ENCODE results near the gene CCDC182.

CCDC182 gene

GRCh38 chr17:57755480-57756070 lies 10.5 kb upstream of the CCDC182 start:
- DNase-seq, result no peak

- no peak for DNase-seq
Observed at GRCh38 chr17:57752031-57752905, 7.2 kb upstream of the CCDC182 start.

GRCh38 chr17:57751348-57751971 lies 6.4 kb upstream of the CCDC182 start:
- DNase-seq, result no peak

GRCh38 chr17:57750895-57751294 lies 5.8 kb upstream of the CCDC182 start:
- DNase-seq, result no peak

- DNase-seq, result no peak
Observed at GRCh38 chr17:57750109-57750871, 5.2 kb upstream of the CCDC182 start.

GRCh38 chr17:57749701-57750100 lies 4.6 kb upstream of the CCDC182 start:
- DNase-seq, result no peak

GRCh38 chr17:57747221-57748017 lies 2.3 kb upstream of the CCDC182 start:
- DNase-seq, result peak; percentile 75

GRCh38 chr17:57746221-57746620 lies 1.1 kb upstream of the CCDC182 start:
- DNase-seq, result no peak

- no peak for DNase-seq
Observed at GRCh38 chr17:57744195-57745170, 616 bp downstream of the CCDC182 start.

- DNase-seq, result no peak
Observed at GRCh38 chr17:57740235-57740528, 4.9 kb downstream of the CCDC182 start.

GRCh38 chr17:57739402-57740234 lies 5.5 kb downstream of the CCDC182 start:
- DNase-seq, result peak; percentile 53

GRCh38 chr17:57737450-57737849 lies 7.6 kb downstream of the CCDC182 start:
- no peak for DNase-seq

GRCh38 chr17:57735707-57736106 lies 9.4 kb downstream of the CCDC182 start:
- peak; percentile 2 for DNase-seq

GRCh38 chr17:57735230-57735629 lies 9.9 kb downstream of the CCDC182 start:
- no peak for DNase-seq

GRCh38 chr17:57733085-57733484 lies 12.0 kb downstream of the CCDC182 start:
- no peak for DNase-seq

- DNase-seq, result no peak
Observed at GRCh38 chr17:57732062-57732461, 13.0 kb downstream of the CCDC182 start.

- no peak for DNase-seq
Observed at GRCh38 chr17:57730026-57730701, 14.9 kb downstream of the CCDC182 start.

GRCh38 chr17:57727630-57728175 lies 17.4 kb downstream of the CCDC182 start:
- no peak for DNase-seq

GRCh38 chr17:57726838-57727237 lies 18.3 kb downstream of the CCDC182 start:
- DNase-seq, result no peak
